CD4-positive, alpha-beta T cell treated with Interleukin-2 at 100 ng/mL for 4 hours (primary cell): Measurements from ENCODE around the gene ZSWIM8.
"Not testable (repeated sequence)": the region's sequence is repeated elsewhere in the genome, so short reads cannot be mapped to it uniquely, and the experiment has no call there.

Source experiments
- DNase-seq: peaks from one replicate; pipeline ENCODE4 v3.0.0-alpha.2; 2020; ENCODE audit warnings: low spot score

The ZSWIM8 gene

DNA sequence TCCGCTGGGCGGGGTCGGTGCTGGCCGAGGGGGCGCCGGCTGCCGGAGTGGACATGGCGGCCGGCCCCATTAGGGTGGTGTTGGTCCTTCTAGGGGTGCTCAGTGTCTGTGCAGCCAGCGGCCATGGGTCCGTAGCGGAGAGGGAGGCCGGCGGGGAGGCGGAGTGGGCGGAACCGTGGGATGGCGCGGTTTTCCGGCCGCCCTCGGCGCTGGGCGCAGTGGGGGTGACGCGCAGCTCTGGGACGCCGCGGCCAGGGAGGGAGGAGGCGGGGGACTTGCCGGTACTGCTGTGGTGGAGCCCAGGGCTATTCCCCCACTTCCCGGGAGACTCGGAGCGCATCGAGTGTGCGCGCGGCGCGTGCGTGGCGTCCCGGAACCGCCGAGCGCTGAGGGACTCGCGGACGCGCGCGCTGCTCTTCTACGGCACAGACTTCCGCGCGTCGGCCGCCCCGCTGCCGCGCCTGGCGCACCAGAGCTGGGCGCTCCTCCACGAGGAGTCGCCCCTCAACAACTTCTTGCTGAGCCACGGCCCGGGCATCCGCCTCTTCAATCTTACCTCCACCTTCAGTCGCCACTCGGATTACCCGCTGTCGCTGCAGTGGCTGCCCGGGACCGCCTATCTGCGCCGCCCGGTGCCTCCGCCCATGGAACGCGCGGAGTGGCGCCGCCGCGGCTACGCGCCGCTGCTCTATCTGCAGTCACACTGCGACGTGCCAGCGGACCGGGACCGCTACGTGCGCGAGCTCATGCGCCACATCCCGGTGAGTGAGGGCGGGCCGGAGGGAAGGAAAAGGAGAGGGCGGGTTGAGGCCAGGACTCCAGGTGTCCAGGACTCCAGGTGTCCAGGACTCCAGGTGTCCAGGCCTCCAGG is 12.9 kb upstream of the ZSWIM8 start:
- peak; percentile 85 for DNase-seq

GRCh38 chr10:73773152-73773879 is 12.1 kb upstream of the ZSWIM8 start:
- DNase-seq: no peak

DNA sequence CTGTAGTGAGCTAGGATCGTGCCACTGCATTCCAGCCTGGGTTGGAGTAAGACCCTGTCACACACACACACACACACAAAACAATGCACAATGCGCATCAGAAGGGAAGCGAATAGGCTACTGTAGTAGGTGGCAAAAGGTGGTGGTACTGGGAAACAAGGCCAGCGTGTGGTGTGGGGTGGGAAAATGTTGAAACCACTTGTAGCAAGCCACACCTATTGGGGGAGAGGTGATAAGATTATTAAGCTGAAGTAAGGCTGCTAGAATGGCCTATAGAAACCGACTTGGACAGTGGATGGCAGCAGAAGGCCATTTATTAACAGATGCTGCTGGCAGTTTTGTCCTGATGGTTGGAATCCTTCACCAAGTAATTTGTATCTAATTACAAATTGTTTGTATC is 10.8 kb upstream of the ZSWIM8 start:
- DNase-seq: peak; percentile 63

- no peak for DNase-seq
Observed at GRCh38 chr10:73779018-73779417, 6.4 kb upstream of the ZSWIM8 start.

- no peak for DNase-seq
Observed at GRCh38 chr10:73779539-73780197, 5.7 kb upstream of the ZSWIM8 start.

- no peak for DNase-seq
Observed at GRCh38 chr10:73780301-73780700, 5.1 kb upstream of the ZSWIM8 start.

DNA sequence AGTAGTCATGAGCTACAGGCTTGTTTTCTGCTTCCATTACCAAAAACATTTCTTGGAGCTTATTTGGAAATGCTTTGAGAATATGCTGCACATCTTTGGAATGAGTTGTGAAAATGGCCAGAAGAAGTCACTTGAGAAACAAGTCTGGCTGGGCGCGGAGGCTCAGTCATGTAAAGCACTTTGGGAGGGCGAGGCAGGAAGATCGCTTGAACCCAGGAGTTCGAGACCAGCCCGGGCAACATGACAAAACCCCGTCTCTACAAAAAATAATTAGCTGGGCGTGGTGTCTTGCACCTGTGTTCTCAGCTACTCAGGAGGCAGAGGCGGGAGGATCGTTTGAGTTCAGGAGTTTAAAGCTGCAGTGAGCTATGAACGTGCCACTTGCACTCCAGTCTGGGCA is 4.4 kb upstream of the ZSWIM8 start:
- DNase-seq: no peak

DNA sequence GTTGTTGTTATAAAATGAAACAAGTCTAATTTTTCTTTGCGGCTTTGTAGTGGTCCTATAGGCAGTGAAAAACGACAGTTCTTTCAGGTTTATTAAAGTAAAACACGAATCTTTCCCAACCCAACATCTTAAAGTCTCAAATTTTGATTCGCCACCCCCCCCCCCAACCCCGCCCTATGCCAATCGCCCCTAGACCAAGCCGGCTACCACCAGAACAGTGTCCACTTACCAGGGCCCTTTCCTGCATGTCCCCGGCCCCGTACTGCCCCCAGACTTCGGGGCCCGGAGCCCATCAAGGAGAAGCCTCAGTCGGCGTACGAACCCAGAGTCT is 3.9 kb upstream of the ZSWIM8 start:
- DNase-seq: no peak

GRCh38 chr10:73781879-73782748 is 3.3 kb upstream of the ZSWIM8 start, which contains the start of gene CHCHD1:
CHCHD1 (plus strand) TSS chr10:73782048; CDS start chr10:73782076, 28 bp downstream.
- DNase-seq: peak; percentile 87

GRCh38 chr10:73782749-73783085 is 2.7 kb upstream of the ZSWIM8 start:
- no peak for DNase-seq

DNA sequence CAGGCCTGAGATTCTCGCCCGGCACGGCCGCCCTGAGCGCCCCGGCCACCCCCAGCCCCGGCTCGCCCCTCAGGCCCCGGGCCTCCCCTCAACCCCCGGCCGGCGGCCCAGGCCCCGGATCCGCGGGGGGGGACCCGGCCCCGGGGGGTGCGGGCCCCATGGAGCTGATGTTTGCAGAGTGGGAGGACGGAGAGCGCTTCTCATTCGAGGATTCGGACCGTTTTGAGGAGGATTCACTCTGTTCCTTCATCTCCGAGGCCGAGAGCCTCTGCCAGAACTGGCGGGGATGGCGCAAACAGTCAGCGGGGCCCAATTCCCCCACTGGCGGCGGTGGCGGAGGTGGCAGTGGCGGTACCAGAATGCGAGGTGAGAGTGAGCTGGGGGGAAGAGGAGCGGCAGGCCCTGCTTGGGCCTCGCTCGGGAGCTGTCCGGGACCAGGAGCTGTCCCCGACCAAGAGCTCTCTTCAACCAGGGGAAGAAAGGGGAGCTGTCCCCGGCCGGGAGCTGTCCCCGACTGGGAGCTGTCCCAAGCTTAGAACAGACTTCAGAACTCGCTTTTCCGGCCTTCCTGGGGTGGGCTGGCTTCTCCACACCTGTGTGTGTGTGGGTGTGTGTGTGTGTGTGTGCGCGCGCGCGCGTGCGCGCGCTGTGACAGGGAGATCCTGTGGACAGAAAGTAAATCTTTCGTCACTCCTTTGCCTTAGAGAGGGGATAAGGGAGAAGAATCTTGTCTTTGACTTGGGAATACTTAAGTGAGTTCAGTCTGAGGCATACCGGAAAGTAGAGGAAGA is 510 bp downstream of the ZSWIM8 start:
- peak; percentile 41 for DNase-seq

DNA sequence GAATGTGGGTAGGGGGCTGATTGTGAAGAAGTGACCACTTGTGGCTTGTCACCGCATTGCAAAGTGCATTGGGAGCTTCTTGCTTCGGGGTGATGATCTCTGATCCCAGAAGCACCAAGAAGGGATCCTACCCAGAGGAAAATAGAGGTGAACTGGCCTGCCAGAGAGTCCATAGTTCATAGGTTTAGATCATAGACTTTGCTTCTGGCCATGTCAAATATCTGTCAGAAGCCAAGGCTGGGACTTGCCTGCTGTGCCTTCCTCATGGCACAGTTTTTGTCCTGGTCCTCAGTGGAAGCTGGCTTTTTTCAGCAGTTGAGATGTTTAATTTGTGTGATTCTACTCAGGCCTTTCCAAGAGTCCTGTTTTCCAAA is 1.1 kb downstream of the ZSWIM8 start:
- DNase-seq: no peak

- not testable (repeated sequence) for DNase-seq
Observed at GRCh38 chr10:73787031-73787800, 1.8 kb downstream of the ZSWIM8 start.

GRCh38 chr10:73788864-73789658 is 3.7 kb downstream of the ZSWIM8 start:
- no peak for DNase-seq

GRCh38 chr10:73789659-73790055 is 4.3 kb downstream of the ZSWIM8 start:
- no peak for DNase-seq

- no peak for DNase-seq
Observed at GRCh38 chr10:73790886-73791625, 5.7 kb downstream of the ZSWIM8 start.

GRCh38 chr10:73791871-73792400 is 6.5 kb downstream of the ZSWIM8 start:
- DNase-seq: no peak

DNA sequence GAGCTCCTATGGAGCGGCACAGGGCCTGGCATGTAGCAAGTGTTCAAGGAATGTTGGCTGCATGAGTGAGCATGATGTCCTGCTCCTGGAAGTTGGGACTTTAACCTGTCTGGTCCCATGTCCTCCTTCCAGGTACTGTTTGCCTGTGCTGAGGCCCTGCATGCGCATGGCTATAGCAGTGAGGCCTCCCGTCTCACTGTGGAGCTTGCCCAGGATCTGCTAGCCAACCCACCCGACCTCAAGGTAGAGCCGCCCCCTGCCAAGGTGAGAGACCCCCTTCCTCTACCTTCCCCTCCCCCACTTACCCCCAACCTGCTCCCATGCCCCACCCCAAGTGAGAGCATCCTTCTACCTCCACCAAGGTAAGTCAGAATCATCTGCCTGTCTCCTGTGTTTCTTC is 8.1 kb downstream of the ZSWIM8 start:
- no peak for DNase-seq

- not testable (repeated sequence) for DNase-seq
Observed at GRCh38 chr10:73795491-73795890, 10.1 kb downstream of the ZSWIM8 start.
